ENCODE results near the gene RHBDD1.
"Not testable (repeated sequence)": the region's sequence is repeated elsewhere in the genome, so short reads cannot be mapped to it uniquely, and the experiment has no call there.

The RHBDD1 gene

GRCh38 chr2:226829721-226830631 lies 5.9 kb upstream of the RHBDD1 start:
- Histone ChIP-seq H3K9ac (ENCODE audit: low read depth in 1 of 2, low read length in 2 of 2) (no peak overlapping the region), H3K27ac (ENCODE audit: low read depth in 2 of 2, low read length in 2 of 2) (no peak overlapping the region), H3K4me1 (ENCODE audit: control insufficient read depth in 2 of 2, insufficient read depth in 2 of 2, low read length in 2 of 2) (no peaks in the 10 kb centered on the region), H3K36me3 (ENCODE audit: control insufficient read depth in 2 of 2, insufficient read depth in 2 of 2, low read length in 2 of 2) (no peaks in the 10 kb centered on the region), H3K9me3 (ENCODE audit: control insufficient read depth in 2 of 2, low read length in 2 of 2) (no peaks in the 10 kb centered on the region), H3K27me3 (ENCODE audit: control insufficient read depth in 2 of 2, insufficient read depth in 2 of 2, low read length in 2 of 2) (no peaks in the 10 kb centered on the region), H3K4me3 (ENCODE audit: low read length in 2 of 2) (no peak overlapping the region)

- Histone ChIP-seq H3K27me3 (ENCODE audit: control insufficient read depth in 2 of 2, insufficient read depth in 2 of 2, low read length in 2 of 2) (no peaks in the 10 kb centered on the region), H3K9me3 (ENCODE audit: control insufficient read depth in 2 of 2, low read length in 2 of 2) (no peaks in the 10 kb centered on the region), H3K4me3 (ENCODE audit: low read length in 2 of 2) (no peak overlapping the region), H3K9ac (ENCODE audit: low read depth in 1 of 2, low read length in 2 of 2) (no peak overlapping the region), H3K4me1 (ENCODE audit: control insufficient read depth in 2 of 2, insufficient read depth in 2 of 2, low read length in 2 of 2) (peaks cover 0 to 4% of the 10 kb centered on the region in 2 donors), H3K27ac (ENCODE audit: low read depth in 2 of 2, low read length in 2 of 2) (no peak overlapping the region), H3K36me3 (ENCODE audit: control insufficient read depth in 2 of 2, insufficient read depth in 2 of 2, low read length in 2 of 2) (no peaks in the 10 kb centered on the region)
Measured at GRCh38 chr2:226831266-226831665, 4.6 kb upstream of the RHBDD1 start.

GRCh38 chr2:226832061-226832460 lies 3.8 kb upstream of the RHBDD1 start:
- H3K36me3 ChIP-seq (ENCODE audit: control insufficient read depth in 2 of 2, insufficient read depth in 2 of 2, low read length in 2 of 2) = no peaks in the 10 kb centered on the region
- no peak overlapping the region for H3K27ac ChIP-seq (ENCODE audit: low read depth in 2 of 2, low read length in 2 of 2)
- no peaks in the 10 kb centered on the region for H3K27me3 ChIP-seq (ENCODE audit: control insufficient read depth in 2 of 2, insufficient read depth in 2 of 2, low read length in 2 of 2)
- peaks cover 4 to 8% of the 10 kb centered on the region in 2 donors for H3K4me1 ChIP-seq (ENCODE audit: control insufficient read depth in 2 of 2, insufficient read depth in 2 of 2, low read length in 2 of 2)
- H3K9me3 ChIP-seq (ENCODE audit: control insufficient read depth in 2 of 2, low read length in 2 of 2) = no peaks in the 10 kb centered on the region
- no peak overlapping the region for H3K9ac ChIP-seq (ENCODE audit: low read depth in 1 of 2, low read length in 2 of 2)
- H3K4me3 ChIP-seq (ENCODE audit: low read length in 2 of 2) = no peak overlapping the region

GRCh38 chr2:226834880-226835279 lies 974 bp upstream of the RHBDD1 start:
- peak overlapping the region in 1 of 2 donors; percentile 94 for H3K4me3 ChIP-seq (ENCODE audit: low read length in 2 of 2)
- H3K4me1 ChIP-seq (ENCODE audit: control insufficient read depth in 2 of 2, insufficient read depth in 2 of 2, low read length in 2 of 2) = peaks cover 7 to 14% of the 10 kb centered on the region in 2 donors
- H3K9me3 ChIP-seq (ENCODE audit: control insufficient read depth in 2 of 2, low read length in 2 of 2); H3K27ac ChIP-seq (ENCODE audit: low read depth in 2 of 2, low read length in 2 of 2); H3K36me3 ChIP-seq (ENCODE audit: control insufficient read depth in 2 of 2, insufficient read depth in 2 of 2, low read length in 2 of 2); H3K27me3 ChIP-seq (ENCODE audit: control insufficient read depth in 2 of 2, insufficient read depth in 2 of 2, low read length in 2 of 2): not testable (repeated sequence)
- peak overlapping the region; percentile 76 to 96 for H3K9ac ChIP-seq (ENCODE audit: low read depth in 1 of 2, low read length in 2 of 2)

- Histone ChIP-seq H3K27ac (ENCODE audit: low read depth in 2 of 2, low read length in 2 of 2) (peak overlapping the region; percentile 100), H3K36me3 (ENCODE audit: control insufficient read depth in 2 of 2, insufficient read depth in 2 of 2, low read length in 2 of 2) (no peaks in the 10 kb centered on the region), H3K27me3 (ENCODE audit: control insufficient read depth in 2 of 2, insufficient read depth in 2 of 2, low read length in 2 of 2) (no peaks in the 10 kb centered on the region), H3K4me3 (ENCODE audit: low read length in 2 of 2) (peak overlapping the region; percentile 94 to 98), H3K9ac (ENCODE audit: low read depth in 1 of 2, low read length in 2 of 2) (peak overlapping the region; percentile 76 to 96), H3K4me1 (ENCODE audit: control insufficient read depth in 2 of 2, insufficient read depth in 2 of 2, low read length in 2 of 2) (peaks cover 7 to 14% of the 10 kb centered on the region in 2 donors), H3K9me3 (ENCODE audit: control insufficient read depth in 2 of 2, low read length in 2 of 2) (no peaks in the 10 kb centered on the region)
Measured at GRCh38 chr2:226835420-226835795, 446 bp upstream of the RHBDD1 start.

GRCh38 chr2:226836548-226836885 lies 663 bp downstream of the RHBDD1 start:
- H3K4me3 ChIP-seq (ENCODE audit: low read length in 2 of 2) = peak overlapping the region; percentile 94 to 98
- H3K36me3 ChIP-seq (ENCODE audit: control insufficient read depth in 2 of 2, insufficient read depth in 2 of 2, low read length in 2 of 2) = no peaks in the 10 kb centered on the region
- peak overlapping the region; percentile 96 to 97 for H3K9ac ChIP-seq (ENCODE audit: low read depth in 1 of 2, low read length in 2 of 2)
- H3K27me3 ChIP-seq (ENCODE audit: control insufficient read depth in 2 of 2, insufficient read depth in 2 of 2, low read length in 2 of 2) = no peaks in the 10 kb centered on the region
- peak overlapping the region; percentile 100 for H3K27ac ChIP-seq (ENCODE audit: low read depth in 2 of 2, low read length in 2 of 2)
- peaks cover 7 to 14% of the 10 kb centered on the region in 2 donors for H3K4me1 ChIP-seq (ENCODE audit: control insufficient read depth in 2 of 2, insufficient read depth in 2 of 2, low read length in 2 of 2)
- H3K9me3 ChIP-seq (ENCODE audit: control insufficient read depth in 2 of 2, low read length in 2 of 2) = no peaks in the 10 kb centered on the region

GRCh38 chr2:226837334-226837733 lies 1.5 kb downstream of the RHBDD1 start:
- peak overlapping the region; percentile 94 to 98 for H3K4me3 ChIP-seq (ENCODE audit: low read length in 2 of 2)
- H3K9ac ChIP-seq (ENCODE audit: low read depth in 1 of 2, low read length in 2 of 2) = peak overlapping the region in 1 of 2 donors; percentile 96
- no peaks in the 10 kb centered on the region for H3K9me3 ChIP-seq (ENCODE audit: control insufficient read depth in 2 of 2, low read length in 2 of 2)
- peaks cover 7 to 14% of the 10 kb centered on the region in 2 donors for H3K4me1 ChIP-seq (ENCODE audit: control insufficient read depth in 2 of 2, insufficient read depth in 2 of 2, low read length in 2 of 2)
- peak overlapping the region; percentile 100 for H3K27ac ChIP-seq (ENCODE audit: low read depth in 2 of 2, low read length in 2 of 2)
- H3K27me3 ChIP-seq (ENCODE audit: control insufficient read depth in 2 of 2, insufficient read depth in 2 of 2, low read length in 2 of 2) = no peaks in the 10 kb centered on the region
- H3K36me3 ChIP-seq (ENCODE audit: control insufficient read depth in 2 of 2, insufficient read depth in 2 of 2, low read length in 2 of 2) = no peaks in the 10 kb centered on the region

GRCh38 chr2:226837787-226838603 lies 2.1 kb downstream of the RHBDD1 start:
- Histone ChIP-seq H3K36me3 (ENCODE audit: control insufficient read depth in 2 of 2, insufficient read depth in 2 of 2, low read length in 2 of 2) (no peaks in the 10 kb centered on the region), H3K9me3 (ENCODE audit: control insufficient read depth in 2 of 2, low read length in 2 of 2) (no peaks in the 10 kb centered on the region), H3K27me3 (ENCODE audit: control insufficient read depth in 2 of 2, insufficient read depth in 2 of 2, low read length in 2 of 2) (no peaks in the 10 kb centered on the region), H3K4me3 (ENCODE audit: low read length in 2 of 2) (no peak overlapping the region), H3K27ac (ENCODE audit: low read depth in 2 of 2, low read length in 2 of 2) (peak overlapping the region in 1 of 2 donors; percentile 20), H3K9ac (ENCODE audit: low read depth in 1 of 2, low read length in 2 of 2) (no peak overlapping the region), H3K4me1 (ENCODE audit: control insufficient read depth in 2 of 2, insufficient read depth in 2 of 2, low read length in 2 of 2) (peaks cover 7 to 14% of the 10 kb centered on the region in 2 donors)

GRCh38 chr2:226838722-226839121 lies 2.9 kb downstream of the RHBDD1 start:
- H3K36me3 ChIP-seq (ENCODE audit: control insufficient read depth in 2 of 2, insufficient read depth in 2 of 2, low read length in 2 of 2) = no peaks in the 10 kb centered on the region
- H3K4me1 ChIP-seq (ENCODE audit: control insufficient read depth in 2 of 2, insufficient read depth in 2 of 2, low read length in 2 of 2) = peaks cover 7 to 14% of the 10 kb centered on the region in 2 donors
- no peak overlapping the region for H3K9ac ChIP-seq (ENCODE audit: low read depth in 1 of 2, low read length in 2 of 2)
- peak overlapping the region in 1 of 2 donors; percentile 7 for H3K4me3 ChIP-seq (ENCODE audit: low read length in 2 of 2)
- no peaks in the 10 kb centered on the region for H3K9me3 ChIP-seq (ENCODE audit: control insufficient read depth in 2 of 2, low read length in 2 of 2)
- H3K27me3 ChIP-seq (ENCODE audit: control insufficient read depth in 2 of 2, insufficient read depth in 2 of 2, low read length in 2 of 2) = no peaks in the 10 kb centered on the region
- peak overlapping the region in 1 of 2 donors; percentile 48 for H3K27ac ChIP-seq (ENCODE audit: low read depth in 2 of 2, low read length in 2 of 2)

- Histone ChIP-seq H3K9ac (ENCODE audit: low read depth in 1 of 2, low read length in 2 of 2) (no peak overlapping the region), H3K27ac (ENCODE audit: low read depth in 2 of 2, low read length in 2 of 2) (peak overlapping the region in 1 of 2 donors; percentile 32), H3K36me3 (ENCODE audit: control insufficient read depth in 2 of 2, insufficient read depth in 2 of 2, low read length in 2 of 2) (no peaks in the 10 kb centered on the region), H3K9me3 (ENCODE audit: control insufficient read depth in 2 of 2, low read length in 2 of 2) (no peaks in the 10 kb centered on the region), H3K4me1 (ENCODE audit: control insufficient read depth in 2 of 2, insufficient read depth in 2 of 2, low read length in 2 of 2) (peaks cover 7 to 14% of the 10 kb centered on the region in 2 donors), H3K27me3 (ENCODE audit: control insufficient read depth in 2 of 2, insufficient read depth in 2 of 2, low read length in 2 of 2) (no peaks in the 10 kb centered on the region), H3K4me3 (ENCODE audit: low read length in 2 of 2) (no peak overlapping the region)
Measured at GRCh38 chr2:226839161-226839560, 3.3 kb downstream of the RHBDD1 start.
